MCF 10A (cell line): ENCODE results near the gene FAS. TPM values are rescaled to one million over a fixed set of nuclear protein-coding genes. Genes with fewer than 3 reads are reported as not detected.

Source experiments
- BruUV-seq: library from RNA; stranded (reverse); fragments of 400-500 nt; replicated peaks from 2 replicates; lab custom pipeline; 2021; lab: Mats Ljungman, UMichigan
- CTCF ChIA-PET: fragments of 300-600 bp; sonication (Branson Sonifier 250); formaldehyde crosslinking; extraction: SDS; loops from one replicate; lab custom pipeline; 2021; ENCODE audit warnings: antibody characterized with exemption, inconsistent platforms; lab: Yijun Ruan, JAX
- POLR2A ChIA-PET: fragments of 300-600, 350-650 bp; sonication (Branson Sonifier 250); formaldehyde crosslinking; extraction: SDS; loops from one replicate; lab custom pipeline; 2020; ENCODE audit warnings: antibody characterized with exemption, inconsistent platforms; lab: Yijun Ruan, JAX
- DNase-seq: peaks from one replicate; pipeline ENCODE4 v3.0.0-alpha.2; 2018; ENCODE audit not compliant: unreplicated experiment
- H3K27ac Mint-ChIP-seq: one replicate; pipeline ENCODE4 v1.8.0; 2022; ENCODE audit warnings: mild to moderate bottlenecking, low read depth, mixed read lengths; ENCODE audit not compliant: unreplicated experiment
- H3K27me3 Mint-ChIP-seq: one replicate; pipeline ENCODE4 v1.8.0; 2022; ENCODE audit warnings: mixed read lengths; ENCODE audit not compliant: insufficient read depth, unreplicated experiment
- H3K36me3 Mint-ChIP-seq: one replicate; pipeline ENCODE4 v1.8.0; 2022; ENCODE audit warnings: mild to moderate bottlenecking, moderate library complexity, mixed read lengths; ENCODE audit not compliant: insufficient read depth, unreplicated experiment
- H3K4me1 Mint-ChIP-seq: one replicate; pipeline ENCODE4 v1.8.0; 2022; ENCODE audit warnings: mixed read lengths; ENCODE audit not compliant: insufficient read depth, unreplicated experiment
- H3K4me3 Mint-ChIP-seq: one replicate; pipeline ENCODE4 v1.8.0; 2022; ENCODE audit warnings: mild to moderate bottlenecking, moderate library complexity, mixed read lengths; ENCODE audit not compliant: unreplicated experiment
- H3K9me3 Mint-ChIP-seq: one replicate; pipeline ENCODE4 v1.8.0; 2022; ENCODE audit warnings: mixed read lengths; ENCODE audit not compliant: unreplicated experiment
- intact Hi-C: fragments of 100-400 bp; cut with micrococcal nuclease; formaldehyde crosslinking; loops from 2 replicates; pipeline ENCODE4 v1.14.1; 2022
- total RNA-seq: library from RNA; stranded (reverse); gene quantifications from 2 replicates; pipeline ENCODE4 v1.2.3, GENCODE V29; 2022
- TF ChIP-seq, protein P1 (sequence below): fragments of 200-600 bp; IDR thresholded peaks from one replicate; pipeline ENCODE4 v1.8.0; 2022; ENCODE audit warnings: antibody characterized with exemption, mild to moderate bottlenecking; ENCODE audit not compliant: unreplicated experiment

The FAS gene
- total RNA-seq, 1 experiment from 2014 or later, result 60.2 TPM

DNA sequence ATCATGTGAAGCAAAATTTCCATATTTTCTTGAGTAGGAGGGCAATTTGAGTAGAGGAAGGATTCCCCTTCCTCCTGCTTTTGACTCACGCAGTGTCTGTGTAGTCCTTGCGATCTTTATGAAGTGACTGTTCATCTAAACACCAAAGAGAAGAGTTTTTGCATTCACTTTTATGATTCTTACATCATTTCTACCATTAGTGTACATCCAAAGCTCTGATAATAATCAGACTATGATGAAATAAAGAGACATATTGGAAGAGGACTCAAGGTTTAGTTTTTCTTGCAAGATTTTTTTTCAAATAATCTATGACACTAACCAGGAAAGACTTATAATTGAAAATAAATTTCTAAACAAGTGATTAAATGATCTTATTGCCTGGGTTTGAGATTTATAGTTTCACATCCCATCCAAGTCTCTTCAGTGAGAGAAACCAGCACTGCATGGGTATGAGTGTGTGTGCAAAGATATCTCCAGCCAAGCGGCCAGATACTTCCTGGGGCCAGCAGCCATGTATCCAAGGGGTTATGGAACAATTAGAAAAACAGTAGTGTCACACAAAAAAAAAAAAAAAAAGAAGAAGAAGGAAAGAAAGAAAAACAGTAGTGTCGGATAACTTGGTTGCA, 36.0 kb upstream of the FAS start:
- intact Hi-C loops, result no loop called here
- H3K4me3 Mint-ChIP-seq, result no peak overlapping the region
- no peaks in the 10 kb centered on the region for H3K36me3 Mint-ChIP-seq
- no peaks in the 10 kb centered on the region for H3K27me3 Mint-ChIP-seq
- H3K27ac Mint-ChIP-seq, result no peak overlapping the region
- ChIA-PET CTCF (interaction anchor here (0.9 to 1.6 kb wide), 2 partner anchors 22 to 33 kb away, joined by 4 to 6 read pairs; no protein-coding TSS in a partner anchor), POLR2A (interaction anchor here (0.5 to 1.8 kb wide), 4 partner anchors 8 to 519 kb away, joined by 3 to 10 read pairs (median 4); no protein-coding TSS in a partner anchor)
- H3K9me3 Mint-ChIP-seq, result no peaks in the 10 kb centered on the region
- DNase-seq, result no peak
- BruUV-seq, result no TSS peak
- TF ChIP-seq, protein P1, sequence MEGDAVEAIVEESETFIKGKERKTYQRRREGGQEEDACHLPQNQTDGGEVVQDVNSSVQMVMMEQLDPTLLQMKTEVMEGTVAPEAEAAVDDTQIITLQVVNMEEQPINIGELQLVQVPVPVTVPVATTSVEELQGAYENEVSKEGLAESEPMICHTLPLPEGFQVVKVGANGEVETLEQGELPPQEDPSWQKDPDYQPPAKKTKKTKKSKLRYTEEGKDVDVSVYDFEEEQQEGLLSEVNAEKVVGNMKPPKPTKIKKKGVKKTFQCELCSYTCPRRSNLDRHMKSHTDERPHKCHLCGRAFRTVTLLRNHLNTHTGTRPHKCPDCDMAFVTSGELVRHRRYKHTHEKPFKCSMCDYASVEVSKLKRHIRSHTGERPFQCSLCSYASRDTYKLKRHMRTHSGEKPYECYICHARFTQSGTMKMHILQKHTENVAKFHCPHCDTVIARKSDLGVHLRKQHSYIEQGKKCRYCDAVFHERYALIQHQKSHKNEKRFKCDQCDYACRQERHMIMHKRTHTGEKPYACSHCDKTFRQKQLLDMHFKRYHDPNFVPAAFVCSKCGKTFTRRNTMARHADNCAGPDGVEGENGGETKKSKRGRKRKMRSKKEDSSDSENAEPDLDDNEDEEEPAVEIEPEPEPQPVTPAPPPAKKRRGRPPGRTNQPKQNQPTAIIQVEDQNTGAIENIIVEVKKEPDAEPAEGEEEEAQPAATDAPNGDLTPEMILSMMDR, result no peak
- peaks cover 20% of the 10 kb centered on the region for H3K4me1 Mint-ChIP-seq

DNA sequence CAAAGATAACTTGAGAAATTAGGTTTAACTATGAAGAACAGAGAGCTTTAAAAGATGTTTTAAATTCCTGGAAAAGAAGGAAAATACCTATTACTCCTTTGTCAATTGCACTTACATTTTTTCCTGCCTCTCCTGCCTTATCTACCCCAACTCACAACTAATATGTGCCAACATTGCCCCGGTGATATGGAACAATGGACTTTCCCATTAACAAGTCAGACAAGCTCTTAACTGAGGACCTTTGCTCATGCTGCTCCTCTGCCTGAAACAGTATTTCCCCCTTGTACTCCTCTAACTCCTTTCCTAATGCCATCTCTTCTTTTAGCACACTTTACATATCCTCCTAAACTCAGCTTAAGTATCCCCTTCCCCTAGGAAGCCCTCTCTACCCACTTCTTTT, 33.2 kb upstream of the FAS start:
- H3K4me1 Mint-ChIP-seq, result peaks cover 3% of the 10 kb centered on the region
- intact Hi-C loops, result no loop called here
- no peaks in the 10 kb centered on the region for H3K9me3 Mint-ChIP-seq
- TF ChIP-seq, protein P1, result no peak
- CTCF ChIA-PET, result interaction anchor here (0.5 to 3.3 kb wide), 6 partner anchors 20 to 838 kb away, joined by 3 to 12 read pairs (median 4); no protein-coding TSS in a partner anchor
- H3K27ac Mint-ChIP-seq, result no peak overlapping the region
- BruUV-seq, result no TSS peak
- no peaks in the 10 kb centered on the region for H3K27me3 Mint-ChIP-seq
- no peaks in the 10 kb centered on the region for H3K36me3 Mint-ChIP-seq
- no peak for DNase-seq
- no peak overlapping the region for H3K4me3 Mint-ChIP-seq
- POLR2A ChIA-PET, result no interaction called here

DNA sequence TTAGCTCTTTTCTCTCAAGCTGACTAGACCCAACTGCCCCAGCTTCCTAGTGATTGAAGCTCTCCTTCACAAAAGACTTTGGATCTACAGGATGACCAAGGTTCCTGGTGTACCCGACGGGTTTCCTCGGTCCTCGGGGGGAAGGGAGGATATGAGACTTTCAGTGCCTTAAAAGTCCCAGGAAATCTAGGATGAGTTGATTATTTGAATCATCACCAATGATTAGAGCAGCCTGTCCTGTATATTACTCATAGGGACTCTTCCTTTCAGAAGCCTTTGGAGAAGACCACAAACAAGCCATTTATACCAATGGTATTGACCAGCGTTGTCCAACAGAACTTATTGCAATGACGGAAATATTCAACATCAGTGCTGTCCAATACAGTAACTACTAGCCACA, 31.9 kb upstream of the FAS start:
- no peak for DNase-seq
- Mint-ChIP-seq H3K27me3 (no peaks in the 10 kb centered on the region), H3K27ac (no peak overlapping the region), H3K36me3 (no peaks in the 10 kb centered on the region), H3K9me3 (no peaks in the 10 kb centered on the region), H3K4me1 (no peaks in the 10 kb centered on the region), H3K4me3 (no peak overlapping the region)
- TF ChIP-seq, protein P1, result no peak
- CTCF ChIA-PET, result interaction anchor here (1.5 to 3.3 kb wide), 2 partner anchors 22 to 24 kb away, joined by 4 to 12 read pairs; no protein-coding TSS in a partner anchor
- intact Hi-C loops, result no loop called here
- BruUV-seq, result no TSS peak
- POLR2A ChIA-PET, result interaction anchor here (0.7 kb wide), 1 partner anchor 16 kb away, joined by 5 read pairs; no protein-coding TSS in a partner anchor

DNA sequence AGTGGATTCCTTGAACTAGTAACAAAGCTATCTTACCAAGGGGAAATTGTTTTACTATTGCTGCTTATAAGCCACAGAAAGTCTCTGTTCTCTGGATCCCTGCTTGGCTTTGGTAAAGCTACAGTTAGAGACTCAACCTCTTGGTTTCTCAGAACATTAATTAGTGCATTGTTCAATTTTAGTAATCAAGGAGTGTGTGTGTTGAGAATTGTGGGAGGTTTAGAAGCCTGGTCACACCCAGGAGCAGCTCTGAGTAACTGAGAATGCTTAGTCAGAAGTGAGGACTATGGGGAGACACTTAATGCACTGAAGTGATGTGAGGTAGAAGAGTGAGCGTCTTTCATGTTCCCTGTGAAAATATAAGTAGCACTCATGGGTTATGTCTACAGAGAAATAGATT, 29.8 kb upstream of the FAS start:
- no TSS peak for BruUV-seq
- CTCF ChIA-PET, result interaction anchor here (0.8 to 1.7 kb wide), 2 partner anchors 26 to 28 kb away, joined by 3 to 6 read pairs; no protein-coding TSS in a partner anchor

More for the DNA sequence above, 29.8 kb upstream of the FAS start:
- Mint-ChIP-seq H3K27me3 (no peaks in the 10 kb centered on the region), H3K36me3 (no peaks in the 10 kb centered on the region), H3K4me1 (peaks cover 6% of the 10 kb centered on the region), H3K9me3 (no peaks in the 10 kb centered on the region), H3K4me3 (no peak overlapping the region), H3K27ac (no peak overlapping the region)
- TF ChIP-seq, protein P1, result no peak
- POLR2A ChIA-PET, result interaction anchor here (1.1 kb wide), 1 partner anchor 16 kb away, joined by 4 read pairs; no protein-coding TSS in a partner anchor
- DNase-seq, result no peak
- intact Hi-C loops, result no loop called here
